Mesendoderm (in vitro differentiated cells): Measurements from ENCODE around the gene EFNB2.

Experiments used
- DNase-seq: peaks from one replicate; pipeline ENCODE4 v3.0.0; 2013
- H2AK5ac ChIP-seq: 2 replicates; pipeline ENCODE4 v1.6.1; 2013; ENCODE audit warnings: low read length, inconsistent platforms
- H2BK120ac ChIP-seq: 2 replicates; pipeline ENCODE4 v1.6.1; 2013; ENCODE audit warnings: low read depth, mild to moderate bottlenecking, low read length, moderate library complexity, mixed read lengths
- H2BK15ac ChIP-seq: replicated peaks from 2 replicates; pipeline ENCODE4 v1.6.1; 2013; ENCODE audit warnings: low read depth, mild to moderate bottlenecking, moderate library complexity
- H2BK5ac ChIP-seq: 2 replicates; pipeline ENCODE4 v1.6.1; 2013; ENCODE audit warnings: low read length, inconsistent platforms
- H3K18ac ChIP-seq: 2 replicates; pipeline ENCODE4 v1.6.1; 2013; ENCODE audit warnings: mild to moderate bottlenecking, low read length, mixed read lengths
- H3K23ac ChIP-seq: one replicate; pipeline ENCODE4 v1.6.1; 2013; ENCODE audit warnings: low read length
- H3K27ac ChIP-seq: 2 replicates; pipeline ENCODE4 v1.5.1; 2013; ENCODE audit warnings: low read depth, mild to moderate bottlenecking, inconsistent platforms, low read length, moderate library complexity
- H3K27me3 ChIP-seq: 2 replicates; pipeline ENCODE4 v1.6.1; 2013; ENCODE audit warnings: low read length, control low read depth, mild to moderate bottlenecking, inconsistent platforms; ENCODE audit not compliant: insufficient read depth, poor library complexity
- H3K36me3 ChIP-seq: 2 replicates; pipeline ENCODE4 v1.6.1; 2013; ENCODE audit warnings: low read length, inconsistent platforms; ENCODE audit not compliant: control insufficient read depth, insufficient read depth
- H3K4ac ChIP-seq: one replicate; pipeline ENCODE4 v1.6.1; 2013; ENCODE audit warnings: low read depth, mild to moderate bottlenecking, low read length, moderate library complexity
- H3K4me1 ChIP-seq: 2 replicates; pipeline ENCODE4 v1.6.1; 2013; ENCODE audit warnings: low read depth, low read length, inconsistent platforms; ENCODE audit not compliant: control insufficient read depth
- H3K4me2 ChIP-seq: 2 replicates; pipeline ENCODE4 v1.6.1; 2013; ENCODE audit warnings: low read length
- H3K4me3 ChIP-seq: 2 replicates; pipeline ENCODE4 v1.5.1; 2013; ENCODE audit warnings: mild to moderate bottlenecking, low read length
- H3K56ac ChIP-seq: one replicate; pipeline ENCODE4 v1.6.1; 2013; ENCODE audit warnings: low read length
- H3K79me1 ChIP-seq: 2 replicates; pipeline ENCODE4 v1.6.1; 2013; ENCODE audit warnings: low read length, inconsistent platforms
- H3K79me2 ChIP-seq: 2 replicates; pipeline ENCODE4 v1.6.1; 2013; ENCODE audit warnings: mild to moderate bottlenecking, low read length; ENCODE audit not compliant: control insufficient read depth, insufficient read depth
- H3K9ac ChIP-seq: 2 replicates; pipeline ENCODE4 v1.6.1; 2013; ENCODE audit warnings: low read length, inconsistent platforms
- H4K5ac ChIP-seq: one replicate; pipeline ENCODE4 v1.6.1; 2013; ENCODE audit warnings: low read length
- H4K8ac ChIP-seq: one replicate; pipeline ENCODE4 v1.6.1; 2013; ENCODE audit warnings: low read depth, mild to moderate bottlenecking, control low read depth, low read length, moderate library complexity
- WGBS: extraction: QIAGEN DNeasy Blood & Tissue Kit; methylation state at CpG from one replicate; pipeline ENCODE4 v1.1.7; 2013; ENCODE audit warnings: low lambda C conversion rate, missing lambda C conversion rate; ENCODE audit not compliant: insufficient coverage; ENCODE audit errors: extremely low coverage; 5-methylcytosine and 5-hydroxymethylcytosine counted together

The EFNB2 gene

DNA sequence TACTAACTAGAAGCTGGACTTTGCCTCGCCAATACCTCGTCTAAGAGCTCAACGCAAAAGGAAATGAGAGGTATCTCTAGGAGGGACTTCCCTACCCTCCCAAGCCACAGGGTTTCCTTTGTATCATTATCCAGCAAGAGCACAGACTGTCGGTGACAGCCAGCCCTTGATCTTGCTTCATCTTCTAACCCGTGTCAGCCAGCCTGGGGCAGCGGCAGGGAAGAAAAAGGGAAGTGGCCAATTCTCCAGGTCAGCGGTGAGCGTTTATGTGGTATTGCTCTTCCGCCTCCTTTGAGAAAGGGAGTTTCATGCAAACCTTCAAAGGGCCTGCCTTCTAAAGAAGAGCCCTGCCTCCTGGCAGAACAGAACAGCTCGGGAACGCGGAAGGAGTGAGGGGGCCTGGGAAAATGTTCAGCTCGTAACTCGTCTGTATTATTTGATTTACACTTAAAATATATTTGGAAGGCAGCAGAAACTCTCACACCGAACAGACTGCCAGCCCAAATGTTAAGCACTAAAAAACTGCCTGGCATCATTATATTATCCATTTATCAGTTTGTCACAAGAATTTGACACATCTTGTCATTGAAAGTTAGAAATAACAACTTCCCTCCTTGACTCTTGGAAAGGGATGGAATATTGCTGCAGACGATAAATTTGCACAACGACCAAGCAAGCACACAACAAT, 41.8 kb downstream of the EFNB2 start:
- Histone ChIP-seq H3K4me2 (no peak overlapping the region), H2AK5ac (no peak overlapping the region)

DNA sequence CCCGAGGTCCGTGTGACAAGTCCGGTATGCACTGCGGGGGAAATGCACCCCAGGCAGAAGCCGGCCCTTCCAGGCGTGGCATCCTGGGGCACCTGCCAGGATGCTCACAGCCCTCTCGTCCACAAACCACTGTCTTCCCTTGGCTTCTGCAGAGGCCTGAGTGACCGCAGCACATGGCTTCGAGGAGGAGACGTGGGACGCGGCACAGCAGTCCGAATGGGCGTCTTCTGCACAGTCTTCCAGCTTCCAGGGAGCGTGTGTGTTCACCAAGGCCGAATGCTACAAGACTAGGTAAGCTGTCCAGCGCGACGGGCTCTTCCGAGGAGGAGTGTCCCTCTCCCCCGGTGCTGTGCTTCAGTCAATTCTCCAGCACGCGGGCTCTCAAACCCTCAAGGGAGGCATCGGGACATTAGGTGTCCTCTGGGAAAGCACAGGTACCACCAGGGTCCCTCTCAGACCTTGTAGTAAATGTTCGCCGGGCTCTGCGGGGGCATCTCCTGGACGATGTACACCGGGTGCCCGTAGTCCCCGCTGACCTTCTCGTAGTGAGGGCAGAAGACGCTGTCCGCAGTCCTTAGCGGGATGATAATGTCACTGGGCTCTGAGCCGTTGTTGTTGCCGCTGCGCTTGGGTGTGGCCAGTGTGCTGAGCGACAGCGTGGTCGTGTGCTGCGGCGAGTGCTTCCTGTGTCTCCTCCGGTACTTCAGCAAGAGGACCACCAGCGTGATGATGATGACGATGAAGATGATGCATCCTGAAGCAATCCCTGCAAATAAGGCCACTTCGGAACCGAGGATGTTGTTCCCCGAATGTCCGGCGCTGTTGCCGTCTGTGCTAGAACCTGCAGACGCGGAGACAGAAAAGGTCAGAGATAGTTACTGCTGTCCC, 42.6 kb downstream of the EFNB2 start:
- DNase-seq, result no peak
- Histone ChIP-seq H3K56ac (no peak overlapping the region), H2BK15ac (no peak overlapping the region), H4K8ac (no peak overlapping the region), H2BK5ac (no peak overlapping the region), H3K79me2 (peaks cover 2% of the 10 kb centered on the region), H3K27ac (no peak overlapping the region), H3K4me1 (no peaks in the 10 kb centered on the region), H2AK5ac (no peak overlapping the region), H3K18ac (no peak overlapping the region), H2BK120ac (no peak overlapping the region), H3K4ac (no peak overlapping the region), H3K27me3 (no peaks in the 10 kb centered on the region), H3K23ac (no peak overlapping the region), H4K5ac (no peak overlapping the region), H3K4me3 (no peak overlapping the region), H3K9ac (no peak overlapping the region), H3K79me1 (peaks cover 4% of the 10 kb centered on the region), H3K4me2 (no peak overlapping the region), H3K36me3 (no peaks in the 10 kb centered on the region)
- WGBS, result no CpG with 5 or more reads among the region's 54 CpGs

More for the DNA sequence above, 41.8 kb downstream of the EFNB2 start:
- no peaks in the 10 kb centered on the region for H3K27me3 ChIP-seq
- no peak overlapping the region for H3K4ac ChIP-seq
- H3K79me1 ChIP-seq, result peaks cover 4% of the 10 kb centered on the region
- H2BK120ac ChIP-seq, result no peak overlapping the region
- H2BK15ac ChIP-seq, result no peak overlapping the region
- no peaks in the 10 kb centered on the region for H3K4me1 ChIP-seq
- no peak overlapping the region for H3K23ac ChIP-seq
- no peak overlapping the region for H4K5ac ChIP-seq
- no peak overlapping the region for H2BK5ac ChIP-seq
- no peak overlapping the region for H3K9ac ChIP-seq
- H3K4me3 ChIP-seq, result no peak overlapping the region
- H3K79me2 ChIP-seq, result peaks cover 2% of the 10 kb centered on the region
- DNase-seq, result no peak
- H3K18ac ChIP-seq, result no peak overlapping the region
- no peak overlapping the region for H4K8ac ChIP-seq
- H3K27ac ChIP-seq, result no peak overlapping the region
- no CpG with 5 or more reads among the region's 17 CpGs for WGBS
- no peaks in the 10 kb centered on the region for H3K36me3 ChIP-seq
- no peak overlapping the region for H3K56ac ChIP-seq

DNA sequence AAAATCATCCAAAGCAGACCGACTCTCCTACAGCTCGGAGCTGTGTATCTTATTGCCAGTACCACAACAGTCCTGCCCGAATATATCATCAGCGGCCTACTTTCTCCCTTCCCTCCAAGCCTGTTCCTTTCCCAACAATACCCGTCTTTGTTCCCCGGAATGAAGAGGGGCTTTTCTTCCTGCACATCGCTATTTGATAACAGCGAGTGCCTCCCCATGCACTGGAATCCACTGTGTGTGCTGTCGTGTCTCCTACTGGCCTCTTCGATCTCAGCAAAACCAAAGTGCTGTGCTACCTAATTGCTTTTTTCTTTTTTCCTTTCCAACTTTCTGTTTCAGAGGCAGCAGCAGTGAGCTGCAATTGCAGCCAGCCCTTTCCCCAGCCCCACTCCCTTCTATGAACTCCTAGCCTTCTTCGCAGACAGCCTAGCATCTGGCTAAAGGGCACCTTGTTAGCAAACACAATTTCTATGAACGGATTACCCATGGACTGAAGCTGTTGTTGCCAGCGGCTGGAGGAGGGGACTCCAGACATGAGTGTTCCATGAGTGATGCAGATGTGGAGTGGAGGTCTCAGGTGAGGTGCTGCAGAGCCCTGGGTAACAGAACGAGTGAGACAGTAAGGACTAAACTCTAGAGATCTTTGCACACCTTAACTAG, 43.4 kb downstream of the EFNB2 start:
- no peak overlapping the region for H2BK120ac ChIP-seq
- H3K4me3 ChIP-seq, result no peak overlapping the region
- H3K9ac ChIP-seq, result no peak overlapping the region
- no peaks in the 10 kb centered on the region for H3K4me1 ChIP-seq
- WGBS, result no CpG with 5 or more reads among the region's 14 CpGs
- no peak overlapping the region for H2BK5ac ChIP-seq
- no peak for DNase-seq
- H2BK15ac ChIP-seq, result no peak overlapping the region
- no peak overlapping the region for H3K23ac ChIP-seq
- H4K5ac ChIP-seq, result no peak overlapping the region
- H3K36me3 ChIP-seq, result no peaks in the 10 kb centered on the region
- no peak overlapping the region for H3K18ac ChIP-seq
- H3K4ac ChIP-seq, result no peak overlapping the region
- no peak overlapping the region for H2AK5ac ChIP-seq
- no peak overlapping the region for H3K4me2 ChIP-seq
- no peaks in the 10 kb centered on the region for H3K27me3 ChIP-seq
- H3K79me1 ChIP-seq, result peaks cover 4% of the 10 kb centered on the region
- H4K8ac ChIP-seq, result no peak overlapping the region
- no peak overlapping the region for H3K27ac ChIP-seq
- no peak overlapping the region for H3K56ac ChIP-seq
- H3K79me2 ChIP-seq, result peaks cover 2% of the 10 kb centered on the region

DNA sequence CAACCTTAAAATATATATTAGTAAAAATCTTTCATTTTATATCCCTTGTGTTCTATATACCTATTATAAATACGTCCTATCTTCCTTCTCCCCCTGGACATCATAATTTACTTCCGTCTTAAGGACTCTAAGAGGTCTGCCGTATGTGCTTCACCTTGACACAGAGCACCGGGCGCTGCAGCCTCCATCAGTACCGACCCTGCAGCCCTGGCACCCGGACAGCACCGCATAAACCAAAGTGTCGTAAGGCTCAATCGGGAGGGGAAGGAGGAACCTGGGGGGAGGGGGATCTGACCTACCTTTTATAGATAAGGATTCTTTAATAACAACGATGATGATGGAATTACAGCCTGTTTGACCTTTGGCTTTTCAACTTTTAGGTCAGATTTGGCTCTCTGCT, 44.0 kb downstream of the EFNB2 start:
- no peaks in the 10 kb centered on the region for H3K4me1 ChIP-seq
- H3K23ac ChIP-seq, result no peak overlapping the region
- H3K4me3 ChIP-seq, result no peak overlapping the region
- H3K18ac ChIP-seq, result no peak overlapping the region
- H2BK120ac ChIP-seq, result no peak overlapping the region
- no peaks in the 10 kb centered on the region for H3K36me3 ChIP-seq
- no peak overlapping the region for H4K5ac ChIP-seq
- 100% methylated on average over 1 of the region's 11 CpGs for WGBS
- no peak overlapping the region for H2BK5ac ChIP-seq
- H3K4me2 ChIP-seq, result no peak overlapping the region
- no peak overlapping the region for H4K8ac ChIP-seq
- H2AK5ac ChIP-seq, result no peak overlapping the region
- H3K56ac ChIP-seq, result no peak overlapping the region
- no peaks in the 10 kb centered on the region for H3K27me3 ChIP-seq
- H3K4ac ChIP-seq, result no peak overlapping the region
- H3K79me2 ChIP-seq, result peaks cover 2% of the 10 kb centered on the region
- H3K9ac ChIP-seq, result no peak overlapping the region
- no peak overlapping the region for H3K27ac ChIP-seq
- H2BK15ac ChIP-seq, result no peak overlapping the region
- DNase-seq, result no peak
- peaks cover 4% of the 10 kb centered on the region for H3K79me1 ChIP-seq

DNA sequence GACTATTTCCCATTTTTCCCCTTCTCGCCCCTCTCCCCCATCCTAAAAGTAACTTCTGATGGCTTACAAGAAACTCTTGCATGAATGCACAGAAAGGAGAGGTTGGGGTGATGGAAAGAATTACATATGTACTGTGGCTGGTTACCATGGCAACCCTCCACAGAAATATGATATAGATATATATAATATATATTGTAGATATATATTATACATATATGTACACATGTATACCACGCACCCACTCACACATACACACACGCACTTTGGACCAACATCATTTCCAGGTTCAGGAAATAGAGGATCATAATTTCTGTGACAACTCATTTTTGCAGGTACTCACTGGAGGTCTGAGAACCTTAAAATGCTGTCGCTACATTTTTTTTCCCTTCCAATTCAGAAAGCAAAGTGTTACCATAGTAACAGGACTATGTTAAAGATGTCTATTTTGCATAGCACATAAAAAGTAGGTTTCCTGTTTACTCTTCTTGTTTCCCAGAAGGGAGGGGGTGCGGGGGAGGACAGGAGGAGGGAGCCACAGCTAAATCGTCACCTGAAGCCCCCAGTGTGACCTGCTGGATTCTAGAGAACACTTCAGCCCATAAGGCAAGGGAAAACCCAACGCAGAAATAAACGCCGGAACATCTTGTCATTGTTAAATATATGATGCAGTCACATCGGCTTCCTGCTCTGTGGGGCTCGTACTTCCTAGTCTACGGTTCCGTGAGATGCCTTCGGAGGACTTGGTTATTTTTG, 44.7 kb downstream of the EFNB2 start:
- H3K23ac ChIP-seq, result no peak overlapping the region
- no peaks in the 10 kb centered on the region for H3K36me3 ChIP-seq
- no peak overlapping the region for H3K27ac ChIP-seq
- no peak overlapping the region for H2BK5ac ChIP-seq
- H3K79me1 ChIP-seq, result peaks cover 2% of the 10 kb centered on the region
- H3K18ac ChIP-seq, result no peak overlapping the region
- no CpG with 5 or more reads among the region's 14 CpGs for WGBS
- no peaks in the 10 kb centered on the region for H3K79me2 ChIP-seq
- no peaks in the 10 kb centered on the region for H3K27me3 ChIP-seq
- no peak overlapping the region for H2BK120ac ChIP-seq
- H2AK5ac ChIP-seq, result no peak overlapping the region
- DNase-seq, result no peak
- H3K4me2 ChIP-seq, result no peak overlapping the region
- H3K4me3 ChIP-seq, result no peak overlapping the region
- H4K8ac ChIP-seq, result no peak overlapping the region
- H3K4me1 ChIP-seq, result no peaks in the 10 kb centered on the region
- H3K4ac ChIP-seq, result no peak overlapping the region
- no peak overlapping the region for H3K56ac ChIP-seq
- no peak overlapping the region for H3K9ac ChIP-seq
- H2BK15ac ChIP-seq, result no peak overlapping the region
- H4K5ac ChIP-seq, result no peak overlapping the region
